CD4-positive, alpha-beta T cell treated with Interleukin-12 subunit alpha and Interleukin-12 subunit beta, for 1 hour (primary cell): Measurements from ENCODE around the gene CERT1.

Experiments used
- DNase-seq: peaks from one replicate; pipeline ENCODE4 v3.0.0-alpha.2; 2020

Gene CERT1

DNA sequence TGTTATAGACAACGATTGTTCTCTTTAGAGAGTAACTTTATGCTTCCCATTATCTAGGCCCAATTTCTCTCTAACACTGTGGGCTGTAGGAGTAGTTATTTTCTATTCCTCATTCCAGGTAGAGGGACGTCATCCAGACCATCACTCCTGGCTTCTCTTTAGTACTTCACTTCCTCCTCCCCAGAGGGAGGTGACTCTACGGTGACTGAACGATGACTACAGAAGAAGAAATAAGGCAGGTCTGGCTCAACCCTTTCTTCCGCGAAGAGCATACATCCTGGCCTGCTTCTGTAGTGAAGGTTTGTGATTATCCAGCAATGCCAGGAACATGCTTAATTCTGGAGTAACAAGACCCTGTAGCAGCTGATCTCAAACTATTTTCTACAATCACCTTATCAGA is 123.6 kb downstream of the CERT1 start:
- no peak for DNase-seq

DNA sequence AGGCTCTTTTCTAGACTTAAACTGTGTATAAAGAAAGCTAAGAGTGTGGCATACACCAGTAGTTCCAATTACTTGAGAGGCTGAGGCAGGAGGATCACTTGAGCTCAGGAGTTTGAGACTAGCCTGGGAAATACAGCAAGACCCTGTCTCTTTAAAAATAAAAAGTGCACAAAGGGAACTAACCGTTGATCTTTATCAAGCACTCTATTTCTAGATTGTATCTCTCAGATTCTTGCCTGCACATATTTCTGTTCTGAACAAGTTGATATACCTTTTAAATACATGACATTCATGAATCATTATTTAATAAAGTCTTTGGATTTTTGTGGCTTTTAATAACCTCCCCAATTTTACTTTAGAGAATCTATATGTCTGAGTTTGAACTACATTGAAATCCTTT is 127.2 kb downstream of the CERT1 start:
- no peak for DNase-seq

DNA sequence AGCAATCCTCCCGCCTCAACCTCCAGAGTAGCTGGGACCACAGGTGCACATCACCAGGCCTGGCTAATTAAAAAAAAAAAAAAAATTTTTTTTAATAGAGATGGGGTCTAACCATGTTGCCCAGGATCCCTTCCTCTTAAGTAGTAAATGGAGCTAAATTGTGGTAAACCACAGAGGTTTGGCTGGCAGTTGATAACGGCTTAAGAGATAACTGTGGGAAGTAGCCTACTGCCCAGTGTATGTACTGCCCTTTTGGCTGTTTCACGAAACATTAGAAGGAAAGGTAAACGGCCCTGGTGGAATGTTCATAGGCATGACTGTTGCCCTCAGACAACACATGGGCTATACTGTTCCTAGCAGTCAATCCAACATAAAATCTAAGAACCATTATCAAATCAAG is 130.0 kb downstream of the CERT1 start:
- DNase-seq = no peak

DNA sequence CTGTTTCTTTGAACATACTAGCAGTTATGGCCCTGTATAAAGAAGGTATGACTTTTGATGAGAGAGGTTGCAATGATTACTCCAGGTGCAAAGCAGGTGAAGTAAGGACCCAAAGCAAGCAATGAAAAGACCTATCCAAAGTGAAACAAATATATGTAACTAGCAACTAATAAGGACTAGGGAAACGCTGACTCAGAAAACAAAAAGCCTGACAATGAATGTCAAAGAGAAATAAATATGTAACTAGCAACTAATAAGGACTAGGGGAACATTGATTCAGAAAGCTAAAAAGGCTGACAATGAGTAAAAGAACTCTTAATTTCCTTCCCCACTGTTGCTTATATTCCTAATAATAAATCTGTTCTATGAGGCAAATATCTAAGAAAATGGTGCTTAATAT is 131.3 kb downstream of the CERT1 start:
- DNase-seq = no peak

DNA sequence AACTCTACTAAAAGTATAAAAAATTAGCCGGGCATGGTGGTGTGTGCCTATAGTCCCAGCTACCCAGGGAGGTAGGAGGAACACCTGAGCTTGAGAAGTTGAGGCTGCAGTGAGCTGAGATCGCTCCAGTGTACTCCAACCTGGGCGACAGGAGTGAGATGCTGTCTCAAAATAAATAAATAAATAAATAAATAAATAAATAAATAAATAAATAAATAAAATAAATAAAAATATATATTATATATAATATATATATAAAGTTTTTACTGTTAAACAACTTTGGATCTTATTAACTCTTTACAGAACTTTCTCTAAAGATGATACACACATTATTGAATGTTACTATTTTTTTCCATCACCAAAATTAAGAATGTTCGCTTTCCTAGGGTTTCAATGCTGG is 136.0 kb downstream of the CERT1 start:
- DNase-seq = no peak

DNA sequence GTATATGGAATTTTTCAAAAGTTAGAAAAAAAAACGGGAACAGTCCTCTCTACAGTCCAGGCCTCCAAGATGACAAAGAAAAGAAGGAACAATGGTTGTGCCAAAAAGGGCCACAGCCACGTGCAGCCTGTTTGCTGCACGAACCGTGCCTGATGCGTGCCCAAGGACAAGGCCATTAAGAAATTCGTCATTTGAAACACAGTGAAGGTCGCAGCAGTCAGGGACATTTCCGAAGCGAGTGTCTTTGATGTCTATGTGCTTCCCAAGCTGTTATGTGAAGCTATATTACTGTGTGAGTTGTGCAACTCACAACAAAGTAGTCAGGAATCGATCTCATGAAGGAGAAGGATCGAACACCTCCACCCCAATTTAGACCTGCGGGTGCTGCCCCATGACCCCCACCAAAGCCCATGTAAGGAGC is 137.0 kb downstream of the CERT1 start:
- no peak for DNase-seq

DNA sequence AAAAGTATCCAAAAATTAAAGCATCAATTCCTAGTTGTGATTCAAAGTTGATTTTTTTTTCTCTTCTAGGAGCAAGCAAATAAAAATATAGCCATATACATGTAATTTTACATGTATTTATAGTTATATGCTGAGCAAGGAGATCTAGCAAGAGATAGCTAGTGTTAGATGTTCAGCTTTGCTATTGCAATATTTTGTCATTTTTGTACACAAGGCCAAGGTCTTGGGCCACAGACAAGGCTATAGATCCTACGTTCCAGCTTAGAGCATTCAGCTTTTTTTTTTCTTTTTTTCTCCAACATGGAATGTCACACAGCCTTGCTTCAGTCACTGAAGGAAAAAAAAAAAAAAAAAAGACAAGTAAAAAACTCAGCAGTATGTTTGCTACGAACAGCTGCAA is 137.6 kb downstream of the CERT1 start:
- no peak for DNase-seq

DNA sequence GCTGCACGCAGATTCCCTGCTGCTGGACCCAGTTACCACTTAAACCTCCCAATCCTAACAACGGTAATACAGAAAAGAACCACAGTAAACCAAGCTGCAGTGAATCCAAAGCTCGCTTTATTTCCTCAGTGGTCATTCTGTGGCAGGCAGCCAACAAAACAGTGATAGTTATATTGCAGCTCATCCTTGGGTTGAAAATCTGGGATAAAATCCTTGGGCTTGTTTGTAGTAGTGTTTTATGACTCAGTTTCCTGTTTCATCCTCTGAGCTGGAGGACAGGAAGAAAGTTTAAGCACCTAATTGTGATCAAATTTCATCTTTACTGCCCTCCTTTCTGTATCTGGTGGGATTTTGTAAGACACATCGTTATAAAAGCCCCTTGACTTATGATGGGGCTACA is 143.0 kb downstream of the CERT1 start:
- DNase-seq = no peak

DNA sequence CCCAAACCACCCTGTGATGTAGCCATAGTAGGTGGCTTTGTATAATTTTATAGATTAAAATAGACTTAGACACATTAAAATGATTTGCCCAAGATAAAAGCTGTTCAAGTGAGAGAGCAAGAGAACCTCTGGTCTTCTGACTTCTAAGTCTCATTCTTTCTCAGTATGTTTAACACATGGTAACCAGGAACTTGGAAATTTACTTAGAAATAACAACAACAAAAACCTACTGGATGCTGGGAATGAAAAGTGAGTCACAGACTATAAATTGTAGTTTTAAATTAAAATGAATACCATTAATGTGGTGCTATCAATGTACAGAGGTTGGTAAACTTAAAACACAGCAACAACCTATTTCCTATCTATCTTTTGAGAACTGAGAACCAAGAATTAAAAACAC is 144.0 kb downstream of the CERT1 start:
- no peak for DNase-seq

DNA sequence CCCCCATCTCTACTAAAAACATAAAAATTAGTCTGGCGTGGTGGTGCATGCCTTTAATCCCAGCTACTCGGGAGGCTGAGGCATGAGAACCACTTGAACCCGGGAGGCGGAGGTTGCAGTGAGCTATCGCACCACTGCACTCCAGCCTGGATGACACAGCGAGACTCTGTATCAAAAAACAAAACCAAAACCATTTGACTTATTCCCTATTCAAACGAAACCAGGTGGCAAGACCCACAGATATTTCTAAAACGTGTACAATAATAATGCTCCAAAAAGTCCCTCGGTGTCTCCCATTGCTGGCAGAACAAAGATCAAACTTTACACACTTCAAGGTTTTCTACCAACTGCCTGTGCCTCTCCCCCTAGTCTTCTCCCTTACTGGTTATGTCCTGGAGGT is 144.6 kb downstream of the CERT1 start:
- DNase-seq = no peak

DNA sequence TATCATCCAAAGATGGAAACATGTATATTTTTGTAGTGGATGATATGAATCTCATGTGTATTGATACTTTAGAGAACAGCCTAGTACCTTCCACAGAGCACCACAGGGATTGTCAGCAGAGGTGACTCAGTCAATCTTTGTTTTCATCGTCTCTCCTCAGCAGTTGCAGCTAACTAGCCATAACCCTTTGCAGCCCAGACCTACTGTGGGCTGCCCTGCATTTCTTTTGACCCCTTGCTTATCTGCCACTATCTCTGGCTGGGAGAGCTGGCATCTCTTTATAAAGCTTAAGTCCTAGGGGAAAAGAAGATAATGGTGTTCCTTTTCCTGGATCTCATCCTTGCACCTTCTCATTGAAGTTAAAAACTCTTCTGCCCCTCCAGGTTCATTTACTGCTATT is 145.7 kb downstream of the CERT1 start:
- DNase-seq = no peak

DNA sequence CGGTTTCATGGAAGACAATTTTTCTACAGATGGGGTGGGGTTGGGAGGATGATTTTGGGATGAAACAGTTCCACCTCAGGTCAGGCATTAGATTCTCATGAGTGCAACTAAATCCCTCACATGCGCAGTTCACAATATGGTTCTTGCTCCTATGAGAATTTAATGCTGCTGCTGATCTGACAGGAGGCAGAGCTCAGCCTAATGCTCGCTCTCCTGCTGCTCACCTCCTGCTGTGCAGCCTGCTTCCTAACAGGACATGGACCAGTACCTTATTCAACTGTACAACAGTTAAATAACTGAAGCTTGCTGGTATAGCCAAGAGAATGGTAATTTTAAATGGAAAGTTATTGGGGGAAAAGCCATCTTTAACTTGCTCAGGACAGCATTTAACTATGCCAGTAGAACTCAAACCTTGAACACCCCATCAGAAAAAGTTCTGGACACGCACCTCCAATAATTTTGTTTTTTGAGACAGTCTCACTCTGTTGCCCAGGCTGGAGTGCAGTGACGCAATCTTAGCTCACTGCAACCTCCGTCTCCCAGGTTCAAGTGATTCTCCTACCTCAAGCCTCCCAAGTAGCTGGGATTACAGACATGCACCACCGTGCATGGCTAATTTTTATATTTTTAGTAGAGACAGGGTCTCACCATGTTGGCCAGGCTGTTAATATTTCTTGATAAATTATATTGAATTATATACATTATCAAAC is 146.7 kb downstream of the CERT1 start:
- DNase-seq = no peak

DNA sequence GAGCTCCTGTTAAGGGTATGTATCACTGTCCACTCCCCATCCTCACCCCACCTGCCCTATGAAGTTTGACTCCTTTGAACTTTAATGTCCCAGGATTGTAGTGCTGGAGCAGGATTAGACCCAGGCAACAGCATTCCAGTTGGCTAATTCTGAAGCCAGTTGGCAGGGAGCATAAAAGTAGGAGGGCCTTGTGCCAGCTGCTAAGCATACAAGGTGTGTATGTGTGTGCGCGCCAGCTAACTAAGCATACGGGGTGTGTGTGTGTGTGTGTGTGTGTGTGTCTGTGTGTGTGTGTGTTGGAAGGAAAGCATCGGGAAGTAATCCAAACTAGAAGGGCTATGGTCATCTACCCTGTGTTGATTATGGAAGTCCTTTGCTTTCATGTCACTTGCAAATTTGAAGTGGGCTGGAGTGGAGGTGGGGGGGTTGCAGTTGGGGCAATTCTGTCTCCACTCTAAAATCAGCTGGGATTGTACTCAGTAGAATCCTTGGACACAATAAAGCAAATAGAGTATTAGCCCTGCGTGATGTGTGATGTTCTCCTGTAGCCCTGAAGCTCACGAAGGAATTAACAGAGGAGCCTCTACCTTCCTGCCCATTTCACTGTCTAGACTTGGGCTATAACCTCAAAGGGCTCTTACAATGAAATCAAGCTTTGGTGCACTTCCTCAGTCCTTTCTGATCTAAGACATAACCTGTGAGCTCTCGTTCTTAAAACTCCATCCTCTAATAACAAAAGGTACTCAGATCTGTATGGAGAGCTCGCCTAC is 147.5 kb downstream of the CERT1 start:
- no peak for DNase-seq

DNA sequence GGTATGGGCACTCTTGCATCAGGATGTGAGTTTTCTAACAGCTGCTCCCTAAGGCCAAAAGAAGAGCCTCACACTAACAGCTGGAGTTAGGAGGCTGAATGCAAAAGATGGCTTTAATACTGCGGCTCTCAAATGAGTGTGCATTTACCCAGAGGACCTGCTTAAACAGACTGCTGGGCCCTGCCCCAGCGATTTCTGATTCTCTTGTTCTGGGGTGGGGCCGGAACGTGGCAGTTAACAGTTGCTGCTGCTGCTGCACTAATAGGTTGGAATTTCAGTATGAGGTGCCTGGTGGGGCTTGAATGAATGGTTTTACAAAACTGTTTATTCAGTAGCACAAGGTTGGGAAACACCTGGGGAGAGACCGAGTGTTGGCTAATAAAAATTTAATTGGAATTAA is 148.3 kb downstream of the CERT1 start:
- DNase-seq = no peak

DNA sequence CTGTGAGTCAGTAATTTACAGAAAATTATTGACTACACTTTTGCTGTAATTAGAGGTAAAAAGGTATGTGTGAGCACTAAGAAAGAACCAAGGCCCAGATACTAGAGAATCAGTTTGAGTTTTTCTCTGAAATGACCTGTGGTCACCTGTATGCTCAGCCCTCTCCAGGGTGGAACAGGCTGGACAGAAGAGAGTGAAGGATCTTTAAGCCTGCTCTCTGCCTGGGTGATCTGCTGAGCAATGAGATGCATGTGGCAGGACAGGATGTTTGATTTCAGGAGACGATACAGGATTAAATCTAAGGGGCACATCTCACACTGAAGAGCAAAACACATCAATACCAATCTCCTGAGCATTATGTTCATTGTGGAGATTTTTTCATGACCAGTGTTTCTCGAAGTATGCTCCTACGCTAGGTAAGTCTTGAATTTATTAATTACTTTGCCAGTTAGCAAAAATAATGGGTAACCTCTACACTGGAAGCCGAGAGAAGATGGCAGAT is 148.9 kb downstream of the CERT1 start:
- no peak for DNase-seq

DNA sequence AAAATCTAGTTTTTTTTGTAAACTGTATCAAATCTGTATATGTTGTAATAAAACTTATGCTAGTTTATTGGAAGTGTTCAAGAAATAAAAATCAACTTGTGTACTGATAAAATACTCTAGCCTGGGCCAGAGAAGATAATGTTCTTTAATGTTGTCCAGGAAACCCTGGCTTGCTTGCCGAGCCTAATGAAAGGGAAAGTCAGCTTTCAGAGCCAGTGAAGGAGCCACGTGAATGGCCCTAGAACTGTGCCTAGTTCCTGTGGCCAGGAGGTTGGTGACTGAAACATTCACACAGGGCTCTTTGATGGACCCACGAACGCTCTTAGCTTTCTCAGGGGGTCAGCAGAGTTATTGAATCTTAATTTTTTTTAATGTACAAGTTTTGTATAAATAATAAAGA is 150.1 kb downstream of the CERT1 start:
- no peak for DNase-seq

DNA sequence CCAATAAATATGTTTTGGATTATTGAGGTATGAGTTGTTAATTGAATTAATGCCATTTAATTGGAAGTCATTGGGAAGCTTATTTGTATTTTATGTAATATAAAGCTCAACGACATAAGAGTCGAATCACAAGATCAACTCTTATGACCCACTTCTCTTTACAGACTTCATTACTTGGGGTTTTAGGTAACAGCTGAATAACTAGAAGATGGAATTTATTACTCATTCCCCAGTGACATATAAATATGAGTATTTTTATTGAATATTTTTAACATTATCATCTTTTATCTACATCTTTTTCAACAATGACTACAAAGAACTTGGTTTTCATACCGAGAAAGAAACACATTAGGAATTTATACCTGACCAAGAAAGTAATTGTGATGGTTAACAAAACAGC is 153.3 kb downstream of the CERT1 start:
- DNase-seq = no peak

DNA sequence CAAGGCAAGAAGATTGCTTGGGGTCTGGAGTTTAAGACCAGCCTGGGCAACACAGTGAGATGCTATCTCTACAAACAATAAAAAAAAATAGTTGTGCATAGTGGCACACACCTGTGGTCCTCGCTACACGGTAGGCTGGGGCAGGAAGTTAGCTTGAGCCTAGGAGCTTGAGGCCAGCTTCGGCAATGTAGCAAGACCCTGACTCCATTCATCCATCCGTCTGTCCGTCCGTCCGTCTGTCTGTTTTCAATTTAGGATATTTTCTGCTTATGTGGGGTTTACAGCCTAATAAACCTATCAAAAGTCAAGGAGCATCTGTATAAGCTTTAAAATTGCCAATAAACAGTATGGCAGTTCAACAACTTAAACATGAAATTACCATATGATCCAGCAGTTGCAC is 154.7 kb downstream of the CERT1 start:
- DNase-seq = no peak

DNA sequence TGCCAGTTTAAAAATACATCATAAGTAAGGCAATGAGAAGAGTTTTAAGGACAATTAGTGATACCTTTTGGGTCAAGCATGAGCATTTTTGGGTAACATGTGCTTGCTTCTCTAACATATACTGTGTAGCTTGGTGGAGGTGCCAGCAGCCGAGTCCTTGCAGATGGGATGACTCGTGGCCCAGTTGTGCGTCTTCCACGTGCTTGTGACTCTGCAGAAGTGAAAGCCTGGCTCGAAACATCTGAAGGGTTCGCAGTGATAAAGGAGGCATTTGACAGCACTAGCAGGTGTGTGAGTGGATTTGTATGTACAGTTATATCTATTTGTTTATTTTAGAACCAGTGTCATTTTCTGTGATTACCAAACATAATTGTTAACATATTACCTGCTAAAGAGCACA is 156.2 kb downstream of the CERT1 start:
- no peak for DNase-seq

DNA sequence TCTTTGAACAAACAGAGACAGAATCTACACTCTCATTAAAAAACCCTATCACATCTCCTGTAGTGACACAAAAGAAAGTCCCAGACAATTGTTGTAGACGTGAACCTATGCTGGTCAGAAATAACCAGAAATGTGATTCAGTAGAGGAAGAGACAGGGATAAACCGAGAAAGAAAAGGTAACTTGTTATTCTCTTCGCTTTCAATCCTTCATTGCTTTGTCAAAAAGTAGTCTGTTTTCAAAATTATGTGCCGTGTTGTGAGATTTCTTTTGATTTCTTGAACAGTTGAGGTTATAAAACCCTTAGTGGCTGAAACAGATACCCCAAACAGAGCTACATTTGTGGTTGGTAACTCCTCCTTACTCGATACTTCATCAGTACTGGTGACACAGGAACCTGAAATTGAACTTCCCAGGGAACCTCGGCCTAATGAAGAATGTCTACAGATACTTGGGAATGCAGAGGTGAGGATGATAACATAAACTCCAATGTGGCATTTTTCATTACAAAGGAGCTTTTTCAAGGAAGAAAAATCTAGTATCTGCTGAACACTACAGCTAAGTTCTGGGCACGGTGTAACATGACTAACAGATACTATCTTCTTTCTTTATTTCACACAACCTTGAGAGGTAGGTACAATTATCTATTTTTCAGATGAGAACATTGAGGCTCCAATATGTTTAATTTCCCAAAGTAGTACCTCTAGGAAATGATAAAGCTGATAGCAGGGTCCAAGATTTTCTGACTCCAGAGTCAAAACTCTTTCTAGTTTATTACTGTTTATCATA is 160.1 kb downstream of the CERT1 start:
- no peak for DNase-seq

DNA sequence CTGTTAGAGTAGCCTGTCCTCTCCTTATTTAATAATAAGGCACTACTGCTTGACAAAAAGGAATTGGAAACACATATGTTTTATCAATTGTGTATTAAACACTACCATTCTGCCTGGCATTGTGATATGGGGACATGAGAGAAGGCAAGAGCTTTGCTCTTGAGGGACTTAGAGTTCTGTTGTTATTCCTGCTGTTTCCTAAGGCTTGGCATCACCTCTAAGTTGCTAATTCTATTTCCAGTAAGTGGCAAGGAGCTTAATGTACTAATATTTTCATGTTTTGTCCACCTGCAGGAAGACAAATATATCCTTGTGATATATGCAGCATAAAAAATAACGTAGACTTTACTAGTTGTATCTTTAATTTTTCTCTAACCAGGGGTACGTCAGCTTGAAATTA is 161.8 kb downstream of the CERT1 start:
- no peak for DNase-seq

DNA sequence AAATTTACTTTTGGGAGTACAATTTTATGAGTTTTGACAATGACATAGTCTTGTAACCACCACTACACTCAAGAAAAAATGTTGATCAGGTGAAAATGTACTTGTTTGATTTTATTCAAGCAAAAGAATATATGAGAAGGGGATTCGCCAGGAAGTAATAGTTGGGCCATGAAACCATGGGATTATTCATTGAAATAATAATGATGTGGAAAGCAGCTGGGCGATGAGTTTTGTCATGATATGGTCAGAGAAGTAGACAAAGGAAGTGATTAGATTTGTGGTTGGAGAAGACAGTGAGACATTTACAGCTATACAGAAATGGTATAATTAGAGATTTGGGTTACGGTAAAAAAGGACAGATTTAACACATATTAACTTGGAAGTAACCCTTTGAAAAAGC is 163.2 kb downstream of the CERT1 start:
- DNase-seq = no peak

DNA sequence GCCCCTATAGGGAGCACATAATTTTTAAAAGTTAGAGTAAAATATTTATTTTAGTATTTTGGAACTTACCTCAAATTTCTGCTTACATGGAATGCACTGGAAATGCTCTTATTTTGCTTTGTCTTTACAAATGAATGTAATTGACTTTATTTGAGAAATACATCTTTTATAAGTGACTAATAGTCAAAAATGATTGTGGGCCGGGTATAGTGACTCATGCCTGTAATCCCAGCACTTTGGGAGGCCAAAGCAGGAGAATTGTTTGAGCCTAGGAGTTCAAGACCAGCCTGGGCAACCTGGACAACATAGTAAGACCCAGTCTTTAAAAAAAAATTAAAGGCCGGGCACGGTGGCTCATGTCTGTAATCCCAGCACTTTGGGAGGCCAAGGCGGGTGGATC is 168.6 kb downstream of the CERT1 start:
- no peak for DNase-seq

DNA sequence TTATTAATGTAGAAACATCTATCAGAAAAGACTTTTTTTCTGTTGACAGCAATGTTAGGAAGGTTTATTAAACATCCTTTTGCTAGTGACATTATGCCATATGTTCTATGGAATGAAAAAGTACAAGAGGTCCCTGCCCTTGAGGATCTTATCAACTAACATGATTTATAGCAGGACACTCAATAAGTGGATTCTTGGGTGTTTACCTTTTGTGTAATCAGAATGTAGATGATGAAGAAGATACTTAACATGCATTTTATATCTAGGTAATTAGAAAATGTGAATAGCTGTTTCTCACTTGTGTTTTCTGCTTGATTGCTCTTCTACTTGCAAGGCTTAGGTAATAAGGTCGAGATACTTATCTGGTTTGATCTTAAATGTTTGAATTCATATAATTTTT is 169.5 kb downstream of the CERT1 start:
- DNase-seq = no peak
